NCI-H69 (cell line): ENCODE results near the gene NLK.
"Not testable (repeated sequence)": the region's sequence is repeated elsewhere in the genome, so short reads cannot be mapped to it uniquely, and the experiment has no call there.

Source experiments
- DNase-seq: peaks from one replicate; lab custom pipeline; 2025; lab: John Stamatoyannopoulos, UW

NLK gene

GRCh38 chr17:28155405-28155804 is 112.9 kb downstream of the NLK start:
- DNase-seq: not testable (repeated sequence)

DNA sequence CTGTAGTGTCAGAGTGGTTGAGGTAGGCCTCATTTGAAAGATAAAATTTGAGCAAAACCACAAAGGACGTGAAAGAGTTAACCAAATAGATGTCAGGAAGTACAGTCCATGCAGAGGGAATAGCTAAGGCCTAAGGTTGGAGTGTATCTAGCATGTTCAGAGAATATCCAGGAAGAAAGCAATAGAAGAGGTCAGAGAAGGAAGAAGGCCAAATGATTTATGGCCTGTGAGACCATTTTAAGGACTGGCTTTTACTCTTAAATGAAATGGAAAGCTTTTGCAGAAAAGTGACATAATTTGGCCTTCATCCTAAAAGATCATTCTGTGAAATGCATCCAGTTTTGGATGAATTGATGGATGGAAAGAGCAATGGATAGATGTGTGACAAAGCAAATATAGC is 116.5 kb downstream of the NLK start:
- no peak for DNase-seq

GRCh38 chr17:28159924-28160323 is 117.4 kb downstream of the NLK start:
- DNase-seq: no peak

DNA sequence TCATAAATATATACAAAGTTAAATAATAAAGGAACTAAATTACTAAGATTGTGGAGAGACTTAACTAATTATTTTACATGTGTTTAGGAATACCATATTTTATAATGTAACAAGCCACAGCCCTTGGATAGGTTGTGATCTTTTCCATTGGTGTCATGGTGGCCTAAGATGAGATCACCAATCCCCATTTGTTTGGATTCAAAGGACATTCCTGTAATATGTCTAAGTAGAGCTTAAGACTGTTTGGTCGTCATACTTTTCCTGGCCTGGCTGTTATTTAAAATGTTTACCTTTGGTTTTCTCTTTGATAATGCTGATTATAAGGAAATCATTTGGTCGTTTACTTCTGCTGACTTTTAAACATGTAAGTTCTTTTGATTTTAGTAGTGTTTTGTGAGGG is 118.1 kb downstream of the NLK start:
- DNase-seq: no peak

- DNase-seq: no peak
These were observed 118.8 kb downstream of the NLK start for GRCh38 chr17:28161311-28161710.

DNA sequence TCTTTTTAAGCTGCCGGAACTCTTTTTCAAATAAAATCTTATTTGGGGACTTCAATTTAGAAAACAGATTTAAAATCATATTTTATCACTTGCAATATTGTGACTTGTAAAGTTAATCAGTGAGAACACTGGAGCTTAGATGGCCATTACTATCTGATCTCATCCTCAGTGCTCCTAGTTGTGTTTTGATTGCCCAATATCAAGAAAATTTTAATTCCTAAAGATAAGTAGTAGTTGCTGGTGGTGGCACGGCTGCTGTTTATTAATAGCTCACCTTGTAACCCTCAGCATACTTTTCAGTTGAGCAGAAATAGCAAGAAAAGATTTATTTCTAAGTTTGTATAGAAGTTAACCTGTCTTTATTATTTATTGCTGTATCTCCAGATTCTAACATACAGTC is 124.0 kb downstream of the NLK start:
- DNase-seq: no peak

DNA sequence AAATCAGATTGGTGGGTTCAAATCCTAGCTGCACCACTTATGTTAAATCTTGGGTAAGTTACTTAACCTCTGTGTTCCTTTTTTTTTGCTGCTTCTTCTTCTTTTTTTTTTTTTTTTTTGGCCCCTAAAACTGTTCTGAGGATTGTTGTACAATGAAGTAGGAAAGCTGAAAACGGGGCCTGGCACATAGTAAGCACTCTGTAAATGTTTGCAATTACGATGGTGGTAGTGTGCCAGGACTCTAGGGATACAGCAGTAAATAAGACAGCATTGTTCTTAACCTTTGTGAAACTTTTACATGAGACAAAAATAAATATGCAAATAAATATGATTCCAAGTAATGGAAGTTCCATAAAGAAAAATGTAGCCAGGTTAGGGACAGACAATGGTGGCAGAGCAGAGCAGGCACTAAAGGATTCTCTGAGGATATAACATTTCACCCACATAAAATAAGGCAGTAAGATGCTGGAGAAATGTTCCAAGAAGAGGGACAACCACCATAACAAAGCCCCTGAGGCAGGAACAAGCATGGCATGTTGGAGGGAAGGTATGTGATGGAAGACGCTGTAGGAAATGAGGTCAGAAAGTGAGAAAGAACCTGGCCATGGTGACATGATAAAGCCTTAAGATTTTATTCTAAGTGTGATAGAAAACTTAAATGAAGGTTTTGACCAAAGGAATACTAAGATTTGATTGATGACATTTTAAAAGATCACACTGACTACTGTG is 127.3 kb downstream of the NLK start:
- no peak for DNase-seq

GRCh38 chr17:28170771-28171170 is 128.3 kb downstream of the NLK start:
- no peak for DNase-seq

DNA sequence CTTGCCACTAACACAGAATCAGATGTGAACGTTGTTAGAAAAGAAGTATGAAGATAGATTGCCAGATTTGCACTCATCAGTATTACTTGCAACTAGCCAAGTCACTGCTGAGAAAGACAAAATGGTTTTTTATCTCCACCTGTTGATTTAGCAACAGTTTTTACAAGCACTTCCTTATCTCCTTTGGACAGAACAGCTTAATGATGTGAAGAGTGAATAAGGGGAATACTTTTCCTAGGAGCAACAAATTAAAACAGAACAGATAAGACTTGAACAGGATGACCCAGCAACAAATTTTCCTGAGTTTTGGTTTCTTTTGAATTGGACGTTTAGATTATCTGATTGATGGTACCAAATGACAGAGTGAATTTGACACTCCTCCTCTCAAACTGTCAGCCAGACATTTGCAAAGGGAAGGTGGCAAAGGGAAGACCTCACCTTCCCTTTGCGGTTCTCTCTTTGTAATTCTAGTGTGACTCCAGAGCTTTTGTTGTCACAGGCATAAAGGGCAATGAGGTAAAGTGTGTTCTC is 130.6 kb downstream of the NLK start:
- DNase-seq: peak; percentile 19

DNA sequence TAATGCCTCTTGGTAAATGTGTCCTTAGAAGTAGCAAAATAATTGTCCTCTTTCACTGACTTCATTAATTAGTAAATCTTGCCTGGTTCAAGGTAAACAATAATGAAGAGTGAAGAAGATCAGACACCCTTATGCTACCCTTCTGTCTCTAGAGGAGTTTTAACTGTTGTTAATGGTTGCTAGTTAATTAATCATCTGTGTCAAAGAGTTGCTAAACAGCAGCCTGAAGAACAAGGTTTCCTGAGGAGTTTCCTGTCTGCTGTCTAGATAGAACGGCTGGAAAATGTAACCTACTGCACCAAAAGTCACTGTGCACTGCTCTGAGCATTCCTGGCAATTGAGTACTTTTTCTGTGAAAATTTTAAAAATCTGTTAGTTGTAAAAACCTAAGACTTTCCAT is 131.3 kb downstream of the NLK start:
- DNase-seq: peak; percentile 61

GRCh38 chr17:28174352-28175046 is 132.0 kb downstream of the NLK start:
- DNase-seq: no peak

- no peak for DNase-seq
These were observed 134.9 kb downstream of the NLK start for GRCh38 chr17:28177351-28177750.

- no peak for DNase-seq
These were observed 136.3 kb downstream of the NLK start for GRCh38 chr17:28178800-28179199.

- DNase-seq: no peak
These were observed 138.0 kb downstream of the NLK start for GRCh38 chr17:28180449-28180848.

- DNase-seq: no peak
These were observed 139.1 kb downstream of the NLK start for GRCh38 chr17:28181568-28181967.

GRCh38 chr17:28182559-28182958 is 140.1 kb downstream of the NLK start:
- no peak for DNase-seq

DNA sequence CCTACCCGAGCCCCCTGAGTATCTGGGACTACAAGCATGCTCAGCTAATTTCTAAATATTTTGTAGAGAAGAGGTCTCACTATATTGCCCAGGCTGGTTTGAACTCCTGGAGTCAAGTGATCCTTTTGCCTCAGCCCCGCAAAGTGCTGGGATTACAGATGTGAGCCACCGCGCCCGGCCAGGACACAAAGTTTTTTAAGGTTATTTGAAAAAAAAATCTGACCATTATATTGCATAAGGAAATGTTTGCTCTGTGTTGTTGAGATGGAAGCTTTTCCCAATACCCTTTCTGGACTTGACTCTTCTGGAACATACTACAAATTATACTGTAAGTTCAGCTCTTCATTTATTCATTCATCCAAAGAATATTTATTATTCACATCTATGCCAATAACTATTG is 143.2 kb downstream of the NLK start:
- DNase-seq: no peak

DNA sequence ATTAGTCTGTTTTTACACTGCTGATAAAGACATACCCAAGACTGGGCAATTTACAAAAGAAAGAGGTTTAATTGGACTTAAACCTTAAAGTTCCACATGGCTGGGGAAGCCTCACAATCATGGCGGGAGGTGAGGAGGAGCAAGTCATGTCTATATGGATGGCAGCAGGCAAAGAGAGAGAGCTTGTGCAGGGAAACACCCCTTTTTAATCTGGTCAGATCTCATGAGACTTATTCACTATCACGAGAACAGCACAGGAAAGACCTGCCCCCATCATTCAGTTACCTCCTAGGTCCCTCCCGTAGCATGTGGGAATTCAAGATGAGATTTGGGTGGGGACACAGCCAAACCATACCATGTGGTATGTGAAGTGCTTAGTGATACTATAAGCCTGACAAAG is 144.0 kb downstream of the NLK start:
- DNase-seq: not testable (repeated sequence)

GRCh38 chr17:28187931-28188330 is 145.5 kb downstream of the NLK start:
- no peak for DNase-seq

- DNase-seq: no peak
These were observed 146.4 kb downstream of the NLK start for GRCh38 chr17:28188841-28189263.

DNA sequence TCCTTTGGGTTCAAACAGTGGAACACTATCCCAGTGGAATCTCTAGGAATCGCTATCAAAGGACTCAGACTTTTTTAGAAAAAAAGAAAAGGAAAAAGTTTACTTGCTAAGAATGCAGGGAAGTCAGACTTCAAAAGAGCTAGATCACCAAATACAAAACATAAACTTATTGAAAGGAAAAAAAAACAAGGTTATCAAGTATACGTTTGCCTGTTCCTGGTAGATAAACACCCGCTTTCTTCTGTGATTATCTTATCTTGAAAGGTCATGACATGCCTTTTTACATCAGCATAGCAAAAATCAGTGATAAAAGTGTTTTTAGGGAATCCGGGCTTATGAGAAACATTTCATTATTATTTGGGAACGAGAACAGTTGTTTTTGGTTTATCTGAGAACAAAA is 147.2 kb downstream of the NLK start:
- DNase-seq: no peak

DNA sequence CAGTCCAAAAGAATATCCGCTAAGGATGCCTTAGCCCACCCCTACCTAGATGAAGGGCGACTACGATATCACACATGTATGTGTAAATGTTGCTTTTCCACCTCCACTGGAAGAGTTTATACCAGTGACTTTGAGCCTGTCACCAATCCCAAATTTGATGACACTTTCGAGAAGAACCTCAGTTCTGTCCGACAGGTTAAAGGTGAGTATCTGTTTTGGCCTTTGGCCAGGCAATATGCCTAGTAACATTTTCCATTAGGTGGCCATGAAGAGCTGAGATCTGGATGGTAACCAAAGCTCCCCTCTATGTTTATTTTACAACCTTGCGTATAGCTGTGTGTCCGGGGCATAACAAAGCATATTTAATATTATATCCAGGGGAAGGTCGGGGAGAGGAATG is 148.5 kb downstream of the NLK start:
- no peak for DNase-seq

GRCh38 chr17:28193241-28193640 is 150.8 kb downstream of the NLK start:
- peak; percentile 38 for DNase-seq

DNA sequence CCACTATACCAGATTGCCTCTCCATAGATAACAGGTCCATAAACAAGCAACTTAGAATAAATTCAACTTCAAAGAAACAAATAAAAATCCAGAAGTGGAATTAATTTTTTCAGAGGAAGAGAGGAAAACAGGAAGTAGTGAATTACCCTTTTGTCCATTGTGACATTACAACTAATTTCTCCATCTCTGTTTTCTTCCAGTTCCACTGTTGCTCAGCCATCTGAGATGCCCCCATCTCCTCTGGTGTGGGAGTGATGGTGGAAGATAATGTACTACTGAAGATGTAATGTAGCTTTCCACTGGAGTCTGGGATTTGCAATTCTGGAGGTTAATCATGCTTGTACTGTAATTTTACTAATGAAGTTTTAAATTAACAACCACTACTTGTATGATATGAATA is 151.9 kb downstream of the NLK start:
- no peak for DNase-seq
